HG02610 (cell line): Measurements from ENCODE around the gene EPHB6.

Experiments used
- ATAC-seq: cut with Tn5 transposase; IDR thresholded peaks from one replicate; pipeline ENCODE4 v1.9.1; 2021; ENCODE audit warnings: mild to moderate bottlenecking, moderate library complexity; ENCODE audit not compliant: unreplicated experiment

Gene EPHB6

DNA sequence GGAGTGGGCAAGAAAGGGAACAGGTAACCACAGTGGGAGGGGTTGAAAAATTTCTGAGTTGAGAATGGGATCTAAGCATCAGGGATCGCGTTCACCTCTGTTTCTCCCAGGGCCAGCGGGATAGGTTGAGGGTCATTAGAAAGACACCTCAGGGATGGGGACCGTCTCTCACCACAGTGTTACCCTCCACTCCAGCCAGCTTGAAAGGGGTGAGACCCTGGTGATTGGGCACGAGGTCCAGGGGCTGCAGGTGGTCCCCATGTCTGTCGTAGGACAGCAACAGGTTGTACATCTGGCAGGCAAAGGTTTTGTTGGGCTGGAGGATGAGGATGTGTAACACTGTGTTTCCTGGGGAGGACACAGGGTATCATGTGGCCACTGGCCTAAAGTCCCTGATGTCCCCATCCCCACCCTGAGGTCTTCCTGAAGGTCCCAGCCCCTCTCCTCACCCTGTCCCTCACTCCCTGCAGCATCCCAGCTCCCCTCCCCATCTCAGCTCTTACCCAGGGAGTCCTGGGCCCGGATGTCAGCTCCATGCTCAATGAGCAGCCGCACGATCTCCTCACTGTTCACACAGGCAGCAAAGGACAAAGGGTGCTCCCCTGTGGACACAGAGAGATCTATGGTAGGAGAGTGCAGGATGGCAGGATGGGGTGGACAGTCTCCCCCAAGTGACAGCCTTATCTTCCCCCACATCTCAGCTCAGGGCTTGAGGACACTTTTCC, 21.5 kb downstream of the EPHB6 start:
- no peak for ATAC-seq

DNA sequence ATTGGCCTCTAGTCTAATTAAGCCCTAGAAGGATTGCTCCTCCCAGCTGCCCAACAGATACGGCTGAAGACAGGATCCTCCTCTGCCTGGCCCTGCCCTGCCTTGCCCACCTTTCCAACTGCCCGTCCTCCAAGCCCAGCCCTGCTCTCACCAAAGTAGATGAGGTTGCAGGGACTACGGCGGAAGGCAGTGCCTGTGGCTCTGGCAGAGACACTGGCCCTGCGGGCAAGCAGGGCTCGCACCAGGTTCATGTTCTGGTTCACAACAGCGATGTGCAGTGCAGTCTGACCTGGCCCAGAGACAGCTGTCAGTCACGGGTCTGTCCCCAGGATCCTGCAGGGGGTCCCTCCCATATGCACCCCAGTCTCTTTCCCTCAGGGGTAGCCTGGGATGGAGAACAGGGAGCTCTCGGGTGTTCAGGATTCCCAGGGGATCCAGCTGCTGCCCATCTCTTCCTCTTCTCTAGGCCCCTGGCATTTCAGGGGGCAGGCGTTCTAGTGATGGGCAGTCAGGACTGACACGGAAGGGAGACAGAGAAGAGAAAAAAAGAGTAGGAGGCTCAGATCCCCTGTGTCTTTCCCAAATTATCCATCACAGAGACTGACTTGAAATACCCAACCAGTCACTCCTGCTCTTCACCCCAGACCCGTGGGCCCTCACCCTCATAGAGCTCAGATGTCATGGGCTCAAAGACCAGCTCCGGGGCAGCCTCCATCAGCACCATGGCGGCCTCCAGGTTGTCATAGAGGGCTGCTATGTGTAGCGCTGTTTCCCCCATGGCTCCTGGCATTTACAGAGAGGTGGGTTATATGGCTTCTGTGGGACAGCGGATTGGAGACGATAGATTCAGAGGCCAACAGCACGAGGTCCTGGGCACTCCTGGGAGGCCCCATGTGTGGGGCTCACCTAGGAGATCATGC, 22.4 kb downstream of the EPHB6 start:
- ATAC-seq = no peak

DNA sequence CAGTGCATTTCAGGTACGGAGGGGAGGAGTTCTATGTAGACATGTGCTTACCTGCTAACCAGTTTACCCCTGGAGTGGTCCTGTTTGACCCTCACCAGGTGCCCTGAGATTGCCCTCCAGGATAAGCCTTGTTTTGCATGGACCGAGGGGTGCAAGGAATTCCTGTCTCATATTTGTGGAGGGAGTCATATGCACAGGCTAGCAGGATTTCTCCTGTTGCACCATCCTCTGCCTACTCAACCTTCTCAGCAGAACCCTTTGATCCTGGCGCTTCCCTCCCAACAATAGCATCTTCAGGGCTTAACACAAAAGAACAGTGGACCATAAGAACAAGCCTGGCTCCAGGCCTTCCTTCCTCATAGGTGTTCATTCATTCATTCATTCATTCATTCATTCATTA, 23.4 kb downstream of the EPHB6 start:
- ATAC-seq = no peak

DNA sequence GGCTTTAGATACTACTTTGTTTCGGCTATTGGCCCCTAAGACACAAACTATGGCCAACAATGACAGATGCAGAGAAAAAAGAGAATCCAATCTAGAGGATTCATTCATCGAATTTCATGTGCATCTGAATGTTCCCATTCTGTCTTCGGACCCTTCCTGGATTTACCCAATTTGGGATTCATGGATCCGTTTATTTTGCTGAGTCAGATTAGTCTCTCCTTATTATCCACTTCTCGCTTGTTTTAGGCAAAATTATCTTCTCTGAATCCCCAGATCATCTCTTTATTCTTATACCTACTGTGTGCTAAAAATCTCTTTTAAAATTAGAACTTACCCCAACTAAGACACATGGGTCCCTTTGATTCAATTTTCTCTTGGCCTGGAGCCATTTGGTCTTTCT, 24.2 kb downstream of the EPHB6 start:
- ATAC-seq = no peak

DNA sequence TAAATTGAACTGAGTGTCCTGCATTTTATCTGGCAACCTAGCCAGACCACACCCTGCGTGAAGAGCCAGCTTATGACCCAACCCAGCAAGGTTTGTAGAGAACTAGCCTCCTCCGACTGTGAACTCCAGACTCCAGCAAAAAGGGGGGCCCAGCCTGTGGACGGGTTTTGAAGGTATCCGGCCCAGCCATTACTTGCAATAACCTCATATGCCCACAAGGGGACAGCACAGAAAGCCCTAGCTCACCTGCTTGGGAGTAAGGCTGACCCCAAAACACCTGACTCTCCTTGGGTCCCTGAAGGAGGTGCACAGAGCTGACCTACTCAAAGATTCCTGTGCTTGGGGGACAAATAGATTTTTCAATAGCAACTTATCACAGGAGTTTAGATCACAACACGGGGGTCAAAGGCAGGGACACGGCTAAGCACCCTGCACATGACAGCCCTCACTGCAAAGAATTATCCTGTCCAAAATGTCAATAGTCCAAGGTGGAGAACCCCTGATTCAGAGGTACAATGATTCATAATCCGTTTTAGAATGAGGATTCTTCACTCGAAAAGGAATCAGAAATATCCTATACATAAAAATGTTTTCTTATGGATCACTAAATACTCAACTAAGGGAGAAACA, 26.1 kb downstream of the EPHB6 start:
- ATAC-seq = no peak

DNA sequence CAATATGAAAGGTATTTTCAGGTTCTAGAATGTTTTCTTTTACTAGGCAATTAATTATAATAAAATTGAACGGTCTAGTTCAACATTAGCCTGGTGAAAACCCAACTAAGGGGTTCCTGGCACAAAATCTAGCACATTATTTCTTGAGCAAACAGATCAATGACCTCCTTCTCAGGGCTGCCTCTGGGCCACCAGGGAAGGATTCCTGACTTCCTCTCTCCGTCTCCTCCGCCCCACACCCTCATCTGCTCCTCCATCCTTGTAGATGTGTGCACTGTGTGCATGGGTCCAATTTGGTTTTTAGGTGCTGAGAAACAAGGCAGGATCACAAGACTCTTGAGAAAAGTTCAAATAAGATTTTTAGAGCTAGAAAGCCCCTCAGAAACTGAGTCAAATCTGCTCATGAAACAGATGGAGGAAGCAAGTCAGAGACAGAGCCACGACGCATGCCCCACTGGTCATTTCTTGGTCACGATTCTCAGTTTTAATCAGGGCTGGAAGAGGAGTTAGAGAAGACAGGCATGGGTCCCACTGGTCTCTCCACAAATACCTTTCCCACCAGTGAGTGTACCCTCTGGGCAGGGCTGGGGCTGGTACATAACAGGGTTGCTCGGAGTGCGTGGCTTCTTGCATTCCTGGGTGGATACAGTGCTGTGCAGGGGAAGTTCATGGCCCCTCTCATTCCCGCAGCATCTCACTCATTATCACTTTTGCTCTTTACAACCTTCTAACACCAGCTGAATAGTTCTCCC, 26.9 kb downstream of the EPHB6 start:
- no peak for ATAC-seq

DNA sequence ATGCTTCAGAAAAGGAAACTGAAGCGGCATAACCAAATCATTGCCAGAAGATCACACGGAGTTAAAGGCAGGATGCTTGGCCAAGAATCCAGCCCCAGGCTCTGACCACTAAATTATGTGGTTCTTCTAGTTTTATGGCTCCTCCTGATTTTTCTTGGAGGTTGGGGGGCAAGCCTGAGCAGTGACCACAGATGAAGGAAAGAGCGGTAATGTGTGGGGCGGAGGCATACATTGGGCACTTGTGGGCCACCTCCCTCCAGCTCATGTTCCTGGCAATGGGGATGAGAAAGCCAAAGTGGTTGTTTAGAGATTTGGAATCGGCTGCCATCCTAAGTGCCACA, 27.4 kb downstream of the EPHB6 start:
- ATAC-seq = no peak

DNA sequence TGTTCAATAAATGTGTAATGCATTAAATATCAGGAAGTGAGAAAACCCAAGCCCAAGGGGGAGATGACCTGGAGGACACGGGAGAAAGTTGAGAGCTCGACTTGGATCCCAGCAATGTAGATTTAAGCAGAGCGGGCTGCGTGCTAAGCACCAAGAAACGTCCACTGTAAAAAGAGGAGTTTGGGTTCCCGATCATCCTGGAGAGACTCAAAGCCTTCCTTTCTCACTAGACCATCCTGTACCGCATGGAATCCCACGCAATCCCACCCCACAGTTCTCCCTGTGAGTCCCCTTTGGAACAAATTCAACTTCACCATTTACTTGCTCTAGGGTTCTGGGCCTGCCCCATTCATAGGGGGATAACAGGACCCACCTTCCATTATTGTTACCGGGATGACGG, 28.3 kb downstream of the EPHB6 start:
- no peak for ATAC-seq

DNA sequence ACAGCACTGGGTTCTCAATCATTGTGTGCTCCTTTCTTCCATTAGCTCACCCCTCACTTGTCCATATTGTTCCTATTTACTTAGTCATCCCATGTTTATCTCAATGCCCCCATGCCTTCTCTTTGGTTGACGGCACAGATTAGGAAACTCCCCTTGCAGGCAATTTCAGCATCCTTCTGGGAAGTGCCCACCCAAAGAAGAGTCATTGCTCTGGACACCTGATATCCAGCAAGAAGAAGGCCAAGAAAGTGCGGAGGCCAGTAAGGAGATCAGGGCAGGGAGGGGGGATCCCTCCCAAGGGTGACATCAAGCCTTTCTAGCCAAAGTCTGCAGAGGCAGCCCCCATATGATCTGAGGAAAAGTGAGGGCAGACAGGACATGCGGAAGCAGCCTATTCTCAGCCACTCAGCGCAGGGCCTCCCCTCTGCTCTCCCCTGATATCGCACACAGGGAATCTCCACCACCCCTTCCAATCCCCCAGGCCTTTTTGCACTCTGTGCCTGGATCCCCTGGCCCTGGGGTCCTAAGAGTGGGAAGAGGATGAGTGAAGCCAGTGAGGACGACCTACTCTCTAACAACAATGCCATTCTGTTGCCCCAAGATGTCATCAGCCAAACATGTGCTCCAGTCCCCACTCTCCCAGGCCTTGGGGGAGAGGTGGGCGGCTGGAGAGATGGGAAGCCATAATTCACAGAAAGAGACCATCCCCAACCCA, 28.9 kb downstream of the EPHB6 start:
- no peak for ATAC-seq

DNA sequence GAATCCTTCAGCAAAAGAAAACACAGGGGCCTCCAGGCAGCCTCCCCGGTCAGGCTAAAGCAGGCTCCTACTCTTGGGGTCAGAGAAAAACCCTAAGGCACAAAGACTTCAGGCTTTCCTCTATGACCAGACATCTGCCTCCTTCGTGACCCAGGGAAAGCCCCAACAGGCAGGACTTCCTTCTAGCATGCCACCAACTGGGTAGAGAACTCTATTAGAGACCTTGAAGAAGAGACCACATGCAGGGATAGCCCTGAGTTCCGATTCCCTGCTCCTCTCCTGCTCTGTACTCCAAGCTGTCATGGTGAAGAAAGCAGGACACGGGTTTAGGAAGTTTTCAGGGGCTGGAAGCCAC, 29.4 kb downstream of the EPHB6 start:
- ATAC-seq = no peak

DNA sequence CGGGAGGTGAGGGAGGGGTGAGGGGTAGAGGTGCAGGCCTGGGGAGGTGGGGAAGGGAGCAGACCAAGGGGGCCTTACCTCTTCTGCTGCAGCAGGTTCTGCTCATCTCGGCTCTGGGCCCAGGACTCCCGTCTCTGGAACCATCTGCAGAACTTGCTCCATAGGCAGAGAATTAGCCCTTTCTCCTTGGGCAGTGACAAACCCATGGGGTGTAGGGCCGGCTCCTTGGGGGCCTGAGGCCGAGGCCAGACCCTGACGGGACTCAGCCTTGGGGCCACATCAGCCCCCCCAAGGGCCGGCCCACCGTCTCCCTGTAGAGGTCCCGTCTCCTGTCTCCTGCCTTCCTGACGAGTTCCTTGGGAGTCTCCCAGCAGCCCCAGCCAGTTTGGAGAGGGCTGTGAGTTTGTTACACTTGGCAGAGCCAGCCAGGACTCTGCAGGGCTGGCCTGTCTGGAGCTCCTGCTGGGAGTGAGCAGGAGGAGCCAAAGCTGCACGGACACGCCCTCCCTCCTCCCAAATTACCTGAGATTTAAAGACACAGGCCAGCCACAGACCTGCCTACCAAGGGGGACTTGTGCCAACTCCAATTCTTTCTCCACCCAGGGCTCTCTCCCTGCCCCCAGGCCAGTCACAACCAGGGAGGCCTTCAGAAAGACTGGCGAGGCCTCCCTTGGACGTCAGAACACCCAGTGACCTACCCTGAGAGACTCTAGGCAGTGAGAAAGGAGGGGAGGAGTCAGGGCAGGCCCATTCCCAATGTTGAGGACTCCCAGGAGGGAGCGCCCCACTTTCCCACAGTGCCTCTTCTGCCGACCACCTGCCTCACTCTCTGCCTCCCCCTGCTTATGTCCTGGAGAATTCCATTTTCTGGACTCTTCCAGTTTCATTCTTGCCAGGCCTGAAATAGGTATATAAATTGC, 30.7 kb downstream of the EPHB6 start, which contains the start of gene TRPV6:
Gene TRPV6, minus strand, starts transcription at position 435 of the 920 bp plus-strand sequence.
- no peak for ATAC-seq

DNA sequence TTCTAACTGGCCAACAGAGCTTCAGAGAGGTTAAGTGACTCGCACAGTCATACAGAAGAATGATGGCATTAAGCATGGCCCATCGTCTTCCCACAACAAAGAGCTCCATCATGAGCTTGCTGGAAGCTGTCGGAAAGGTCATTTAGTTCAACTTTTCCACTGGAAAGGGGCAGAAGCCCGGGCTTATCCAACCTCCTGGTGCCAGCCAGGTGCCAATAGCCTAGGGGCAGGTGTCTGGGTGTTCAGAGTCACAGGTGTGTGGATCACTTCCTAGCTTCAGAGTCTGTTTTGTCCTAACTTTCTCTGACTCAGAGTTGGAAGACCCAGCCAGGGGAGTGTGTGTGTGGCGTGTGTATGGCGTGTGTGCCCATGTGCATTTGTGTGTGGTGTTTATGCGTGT, 32.0 kb downstream of the EPHB6 start:
- ATAC-seq = no peak

DNA sequence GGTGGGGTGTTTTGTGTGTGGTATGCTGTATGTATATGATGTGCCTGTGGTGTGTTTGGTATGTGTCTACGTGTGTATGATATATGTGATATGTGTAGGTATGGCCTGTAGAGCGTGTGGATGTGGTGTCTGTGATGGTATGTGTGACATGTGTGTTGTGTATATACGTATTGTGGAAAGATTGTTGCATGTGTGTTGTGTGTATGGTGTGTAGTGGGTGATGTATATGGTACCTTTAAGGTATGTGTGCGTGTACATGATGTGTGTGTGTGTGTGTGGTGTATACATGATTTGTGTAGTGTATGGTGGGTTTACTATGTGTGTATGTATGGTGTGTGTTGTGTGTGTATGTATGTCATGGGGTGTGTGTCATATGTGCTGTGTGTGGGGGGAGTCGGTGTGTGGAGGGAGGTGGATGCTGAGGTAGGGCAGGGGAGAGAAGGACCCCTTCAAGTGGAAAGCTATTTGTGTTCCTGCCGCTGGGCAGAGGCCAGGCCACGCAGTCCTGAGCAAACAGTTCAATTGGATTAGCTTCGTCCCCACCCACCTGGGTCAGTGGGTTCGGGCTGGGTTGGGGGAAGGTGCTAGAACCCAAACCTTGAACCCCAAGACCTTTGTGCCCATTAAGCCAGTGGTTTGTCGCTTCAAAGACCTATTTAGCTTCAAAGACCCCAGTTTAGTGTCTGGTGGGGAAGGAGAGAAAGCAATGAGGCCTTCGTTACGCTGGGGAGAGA, 32.6 kb downstream of the EPHB6 start:
- ATAC-seq = no peak

DNA sequence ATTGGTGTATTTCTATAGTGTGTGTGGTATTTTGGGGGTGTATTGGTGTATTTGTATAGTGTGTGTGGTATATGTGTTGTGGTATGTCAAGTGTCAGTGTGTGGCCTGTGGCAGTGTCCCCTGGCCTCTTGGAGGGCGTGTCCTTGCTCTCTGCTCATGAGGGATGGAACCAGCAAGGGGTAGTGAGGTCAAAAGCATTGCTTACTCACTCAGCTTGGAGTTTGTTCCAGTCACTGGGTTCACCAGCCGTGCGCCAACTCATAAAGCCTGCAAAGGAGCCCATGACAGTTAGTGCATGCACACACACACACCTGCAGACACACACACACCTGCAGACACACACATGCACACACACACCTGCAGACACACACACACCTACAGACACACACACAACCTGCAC, 34.9 kb downstream of the EPHB6 start:
- ATAC-seq = no peak

DNA sequence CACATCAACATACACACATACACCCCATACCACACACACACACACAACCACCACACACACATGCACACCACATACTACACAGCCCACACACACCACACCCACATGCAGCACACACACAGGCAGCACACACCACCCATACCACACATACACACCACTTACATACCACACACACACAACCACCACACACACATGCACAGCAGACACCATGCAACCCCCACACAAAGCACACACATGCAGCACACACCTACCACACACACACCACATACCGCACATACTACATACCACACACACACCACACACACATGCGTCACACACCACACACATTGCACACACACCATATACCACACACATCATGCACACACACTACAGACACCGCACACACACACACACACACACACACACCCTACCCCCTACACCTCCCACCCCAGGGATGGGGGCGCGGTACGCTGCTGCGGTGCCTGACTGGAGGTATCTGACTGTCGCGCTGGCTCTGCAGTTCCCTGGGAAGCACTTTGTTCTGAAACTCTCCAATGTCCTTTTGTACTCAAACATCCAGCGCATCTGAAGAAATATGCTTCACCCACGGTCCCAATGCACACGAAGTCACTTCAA, 36.1 kb downstream of the EPHB6 start:
- ATAC-seq = no peak

DNA sequence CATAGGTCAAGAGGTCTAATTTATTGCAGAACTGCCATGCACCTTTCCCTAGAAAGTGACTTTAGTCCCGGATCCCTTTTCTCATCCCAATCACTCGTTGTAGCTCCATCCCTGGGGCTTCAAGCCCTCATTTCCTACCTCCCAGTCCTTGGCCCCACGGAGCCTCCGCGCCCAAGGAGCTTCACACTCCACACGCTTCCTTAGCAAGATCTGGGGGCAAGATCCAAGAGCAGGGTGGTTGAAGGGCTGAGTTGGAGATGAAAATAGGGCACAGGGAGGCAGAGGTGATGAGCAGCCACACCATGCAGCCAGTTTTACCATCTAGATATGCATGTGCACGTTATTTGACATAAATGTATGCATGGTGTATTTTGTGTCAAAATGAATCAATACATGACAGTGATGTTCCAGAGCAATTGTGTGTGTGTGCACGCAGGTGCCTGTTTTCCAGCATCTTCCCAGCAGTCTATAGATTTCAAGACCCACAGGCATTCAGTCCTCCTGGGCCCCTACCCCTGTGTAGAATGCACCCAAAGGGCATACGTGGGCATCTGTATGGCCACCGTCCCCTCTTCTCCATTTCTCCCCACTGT, 36.7 kb downstream of the EPHB6 start:
- no peak for ATAC-seq

DNA sequence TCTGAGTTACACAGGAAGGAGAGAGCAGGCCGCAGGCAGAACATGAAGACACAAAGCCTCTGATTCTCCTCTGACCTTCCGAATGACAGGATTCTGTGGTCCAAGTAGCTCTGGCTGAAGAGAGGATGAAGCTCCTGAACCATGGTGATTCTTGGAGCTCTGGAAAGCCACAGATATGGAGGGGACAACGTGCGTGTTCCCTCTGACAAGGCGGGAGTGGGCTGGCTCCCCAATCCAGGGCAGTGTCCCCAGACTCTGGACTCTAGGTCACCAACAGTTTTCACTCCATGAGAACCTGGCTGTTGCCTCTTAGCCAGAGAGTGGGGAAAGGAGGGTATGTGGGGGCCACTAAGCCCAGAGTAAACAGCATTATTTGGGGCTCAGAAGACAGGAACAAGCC, 38.1 kb downstream of the EPHB6 start:
- ATAC-seq = no peak
